GM18505 (cell line): ENCODE measurements around the gene ROM1.
"Not testable (repeated sequence)": the region's sequence is repeated elsewhere in the genome, so short reads cannot be mapped to it uniquely, and the experiment has no call there.

Source experiments
- ATAC-seq: cut with Tn5 transposase; IDR thresholded peaks from one replicate; pipeline ENCODE4 v1.9.1; 2021; ENCODE audit not compliant: unreplicated experiment
- POLR2A ChIP-seq: IDR thresholded peaks from 4 replicates; pipeline ENCODE4 v1.6.1; 2011; ENCODE audit warnings: borderline replicate concordance; ENCODE audit not compliant: insufficient read depth, insufficient read length; ENCODE audit errors: extremely low read depth

Gene ROM1

GRCh38 chr11:62608776-62609175 lies 4.3 kb upstream of the ROM1 start:
- TF ChIP-seq POLR2A = no peak
- ATAC-seq = no peak

DNA sequence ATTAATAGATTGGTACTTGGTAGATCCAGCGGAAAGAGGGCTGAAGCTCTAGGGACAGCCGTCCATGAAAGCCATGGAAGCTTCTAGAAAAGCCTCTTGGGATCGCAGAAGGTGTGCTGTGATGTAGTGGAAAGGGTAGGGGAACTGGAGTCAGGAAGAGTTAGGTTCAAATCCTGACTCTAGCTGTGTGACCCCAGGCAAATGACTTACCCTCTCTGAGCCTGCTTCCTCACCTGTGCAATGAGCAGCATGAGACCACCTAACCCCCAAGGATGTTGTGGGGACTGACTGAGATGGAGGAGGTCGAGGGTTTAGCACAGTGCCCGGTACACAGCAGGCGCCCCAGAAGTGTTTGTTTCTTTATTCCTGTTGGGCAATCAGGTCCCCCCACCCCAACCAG lies 2.7 kb upstream of the ROM1 start:
- ATAC-seq = no peak
- TF ChIP-seq POLR2A = no peak

DNA sequence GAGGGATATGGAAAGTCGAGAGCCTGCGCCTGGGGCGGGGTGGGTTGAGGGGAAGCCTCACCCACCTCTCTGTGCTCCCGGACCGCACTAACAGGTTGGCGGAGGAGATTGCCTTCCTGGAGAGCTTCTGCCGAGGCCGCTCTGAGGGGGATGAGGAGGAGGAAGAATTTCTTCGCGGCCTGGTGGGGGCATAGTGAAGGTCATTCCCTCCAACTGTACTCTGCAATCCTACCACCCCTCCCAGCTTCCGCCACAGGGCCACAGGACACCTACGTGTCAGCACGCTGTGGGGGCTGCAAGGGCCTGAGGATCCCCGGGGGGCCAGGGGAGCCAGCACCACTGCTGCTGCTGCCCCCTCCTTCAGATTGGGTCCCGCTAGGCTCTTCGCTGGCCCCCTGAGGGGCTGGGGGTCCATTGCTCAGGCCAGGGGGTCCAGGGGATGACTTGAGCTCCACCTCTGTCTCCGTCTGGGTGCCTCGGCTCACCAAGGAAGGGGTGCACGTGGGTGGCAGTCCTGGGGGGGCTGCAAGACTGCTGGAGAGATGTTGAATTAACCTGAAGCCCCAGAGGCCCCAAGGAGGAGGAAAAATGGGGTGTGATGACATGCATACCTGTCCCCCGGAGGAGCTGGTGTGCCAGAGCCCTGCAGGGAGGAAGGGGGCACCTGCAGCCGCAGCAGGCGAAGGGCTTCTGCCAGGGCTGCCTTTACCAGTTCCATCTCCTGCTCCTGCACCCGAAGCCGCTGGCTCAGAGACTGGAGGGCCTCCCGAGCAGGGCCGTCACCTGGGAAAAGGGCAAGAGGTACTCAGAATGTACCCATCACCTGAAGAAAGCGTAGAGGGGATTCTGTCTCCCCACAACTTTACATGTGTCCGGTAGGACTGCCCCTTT lies 2.0 kb upstream of the ROM1 start:
- no peak for ATAC-seq
- no peak for TF ChIP-seq POLR2A

DNA sequence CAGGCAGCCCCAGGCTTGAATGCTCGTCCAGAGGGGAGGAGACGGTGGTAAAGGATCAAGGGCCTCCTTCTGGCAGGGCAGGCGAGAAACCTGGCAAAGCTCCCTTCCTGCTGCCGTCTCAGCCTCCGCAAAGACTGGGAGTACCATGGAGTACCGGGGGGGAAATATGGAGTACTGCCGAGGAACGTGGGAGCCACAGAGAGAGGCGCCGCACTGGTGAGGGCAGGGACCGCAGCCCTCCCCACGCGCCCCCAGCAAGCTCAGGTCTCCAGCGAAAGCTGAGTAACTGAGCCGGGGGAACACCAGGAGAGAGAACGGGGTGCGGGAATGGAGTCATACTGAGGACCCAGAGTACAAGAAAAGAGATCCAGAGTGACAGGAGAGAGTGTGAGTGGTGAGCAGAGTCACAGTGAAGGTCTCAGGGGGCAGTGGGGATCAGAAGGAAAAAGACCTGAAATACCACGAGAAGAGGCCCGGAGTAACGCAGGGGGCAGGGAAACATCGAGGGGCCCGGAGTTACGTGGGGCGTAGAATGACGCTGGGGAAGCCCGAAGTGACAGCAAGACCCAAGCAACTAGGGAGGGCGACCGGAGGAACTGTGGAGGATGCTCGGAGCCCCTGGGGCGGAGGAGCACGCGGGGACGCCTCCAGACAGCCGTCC lies 1.2 kb upstream of the ROM1 start:
- no peak for ATAC-seq
- TF ChIP-seq POLR2A = no peak

GRCh38 chr11:62613291-62613778 lies 278 bp downstream of the ROM1 start:
- TF ChIP-seq POLR2A = no peak
- ATAC-seq = no peak

DNA sequence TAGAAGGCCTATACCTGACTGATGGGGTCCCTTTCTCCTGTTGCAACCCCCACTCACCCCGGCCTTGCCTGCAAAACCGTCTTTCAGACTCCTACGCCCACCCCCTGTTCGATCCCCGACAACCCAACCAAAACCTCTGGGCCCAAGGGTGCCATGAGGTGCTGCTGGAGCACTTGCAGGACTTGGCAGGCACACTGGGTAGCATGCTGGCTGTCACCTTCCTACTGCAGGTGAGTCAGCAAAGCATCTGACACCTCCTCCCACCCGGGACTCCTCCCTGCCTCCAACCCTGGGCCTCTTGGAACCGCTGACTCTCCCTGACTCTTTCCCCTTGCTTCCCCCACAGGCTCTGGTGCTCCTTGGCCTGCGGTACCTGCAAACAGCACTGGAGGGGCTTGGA lies 1.2 kb downstream of the ROM1 start:
- TF ChIP-seq POLR2A = no peak
- ATAC-seq = no peak

GRCh38 chr11:62615521-62615920 lies 2.5 kb downstream of the ROM1 start:
- no peak for TF ChIP-seq POLR2A
- ATAC-seq = no peak

GRCh38 chr11:62616957-62617356 lies 3.9 kb downstream of the ROM1 start:
- ATAC-seq = not testable (repeated sequence)

DNA sequence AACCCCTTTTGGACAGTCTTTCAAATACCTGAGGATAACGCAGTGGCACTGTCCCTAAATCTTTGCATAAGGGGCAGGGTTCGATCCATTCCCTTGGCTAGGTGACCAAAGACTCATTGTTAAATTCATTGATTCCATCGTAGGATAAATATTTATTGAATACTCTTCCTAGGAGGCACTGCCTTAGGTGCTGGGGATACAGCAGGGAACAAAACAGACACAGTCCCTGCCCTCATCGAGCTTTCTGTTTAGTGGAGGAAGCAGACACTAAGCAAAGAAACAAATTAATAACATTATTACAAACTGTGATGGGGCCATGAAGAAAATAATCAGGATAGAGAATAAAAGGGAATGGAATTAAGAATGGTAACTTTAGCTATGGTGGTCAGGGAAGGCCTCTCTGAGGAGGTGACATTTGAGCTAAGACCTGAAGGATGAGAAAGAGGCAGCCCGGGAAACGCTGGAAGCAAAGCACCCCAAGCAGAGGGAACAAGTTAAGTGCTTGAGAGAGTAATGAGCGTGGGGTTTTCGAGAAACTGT lies 8.0 kb downstream of the ROM1 start:
- no peak for TF ChIP-seq POLR2A
- no peak for ATAC-seq

- TF ChIP-seq POLR2A = peak; percentile 87
- ATAC-seq = peak; percentile 89
These were observed 8.8 kb downstream of the ROM1 start, which contains the start of gene B3GAT3 for GRCh38 chr11:62621567-62622470. B3GAT3 (minus strand) TSS chr11:62621986; CDS start chr11:62621947, 39 bp downstream.

GRCh38 chr11:62622476-62623089 lies 9.5 kb downstream of the ROM1 start:
- no peak for ATAC-seq
- no peak for TF ChIP-seq POLR2A

GRCh38 chr11:62627713-62628112 lies 14.7 kb downstream of the ROM1 start:
- TF ChIP-seq POLR2A = no peak
- no peak for ATAC-seq
